ENCODE results near the gene PDSS1.

GRCh38 chr10:26735435-26735834 is 37.9 kb downstream of the PDSS1 start:
- TF ChIP-seq LEF1 (IDR thresholded peaks at IDR 0.05; ENCODE audit: borderline replicate concordance), result no peak
- no peak for TF ChIP-seq NFRKB (IDR thresholded peaks at IDR 0.05)
- no peak for TF ChIP-seq ARNT (IDR thresholded peaks at IDR 0.05)
- no peak for TF ChIP-seq SP1 (IDR thresholded peaks at IDR 0.05)
- no peak for TF ChIP-seq L3MBTL2 (conservative IDR thresholded peaks at IDR 0.05)
- no peak for TF ChIP-seq ZNF384 (IDR thresholded peaks at IDR 0.05)
- TF ChIP-seq TARDBP (IDR thresholded peaks at IDR 0.05), result no peak
